ENCODE data around the gene ITPR2.

DNA sequence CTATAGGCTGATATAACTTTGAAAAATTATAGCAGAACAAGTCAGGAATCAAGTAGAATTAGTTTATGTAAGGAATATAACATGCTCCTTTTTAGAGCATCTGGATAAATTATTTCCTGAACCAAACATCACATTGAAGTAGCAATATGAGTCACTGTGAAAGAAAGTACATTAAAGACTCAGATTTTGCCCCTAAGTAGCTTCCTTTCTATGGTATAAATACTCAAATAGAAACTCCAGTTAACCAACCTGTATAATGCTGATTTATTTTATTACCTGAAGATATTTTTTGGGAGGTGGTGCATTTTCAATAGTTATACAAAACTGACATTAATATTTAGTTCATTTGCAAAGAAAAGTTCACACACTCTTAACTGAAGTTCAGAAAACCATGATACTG is 312.1 kb downstream of the ITPR2 start:
- no peak for TF ChIP-seq CTCF (conservative IDR thresholded peaks at IDR 0.05; ENCODE audit: low read depth, low read length)
- no peak for TF ChIP-seq EZH2 (IDR thresholded peaks at IDR 0.05; ENCODE audit: low read length, unreplicated experiment)
- TF ChIP-seq EZH2phosphoT487 (IDR thresholded peaks at IDR 0.05; ENCODE audit: borderline replicate concordance, low read length) = no peak

Measured in PC-3 (cell line).